Measurements from ENCODE around the gene POLR3E.

The POLR3E gene

DNA sequence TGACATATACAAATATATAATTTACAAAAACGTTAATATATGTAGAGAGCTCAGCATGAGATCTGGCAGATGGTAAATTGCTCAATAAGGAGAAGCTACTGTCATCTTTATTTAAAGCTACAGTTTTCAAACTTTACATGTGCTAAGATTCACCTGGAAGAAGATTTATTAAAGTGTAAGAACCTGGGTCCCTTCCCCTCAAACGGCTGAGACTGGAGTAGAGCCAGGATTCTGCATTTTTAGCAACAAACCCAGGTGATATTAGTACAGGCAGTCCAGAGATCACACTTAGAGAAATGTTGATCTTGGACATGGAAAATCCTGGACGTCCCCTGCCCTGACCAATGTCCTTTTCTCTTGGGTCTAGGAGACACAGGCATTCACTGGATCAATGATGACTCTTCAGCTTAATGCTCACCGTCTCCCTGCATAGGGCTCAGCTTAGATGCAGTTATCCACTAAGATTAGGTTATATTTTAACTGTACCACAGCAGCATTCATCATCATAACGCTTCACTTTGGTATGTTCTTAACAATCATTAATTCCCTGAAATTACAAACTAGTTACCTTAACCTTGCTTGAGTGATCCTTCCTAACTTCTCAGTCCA, 56.8 kb downstream of the POLR3E start:
- TF ChIP-seq, protein P1, sequence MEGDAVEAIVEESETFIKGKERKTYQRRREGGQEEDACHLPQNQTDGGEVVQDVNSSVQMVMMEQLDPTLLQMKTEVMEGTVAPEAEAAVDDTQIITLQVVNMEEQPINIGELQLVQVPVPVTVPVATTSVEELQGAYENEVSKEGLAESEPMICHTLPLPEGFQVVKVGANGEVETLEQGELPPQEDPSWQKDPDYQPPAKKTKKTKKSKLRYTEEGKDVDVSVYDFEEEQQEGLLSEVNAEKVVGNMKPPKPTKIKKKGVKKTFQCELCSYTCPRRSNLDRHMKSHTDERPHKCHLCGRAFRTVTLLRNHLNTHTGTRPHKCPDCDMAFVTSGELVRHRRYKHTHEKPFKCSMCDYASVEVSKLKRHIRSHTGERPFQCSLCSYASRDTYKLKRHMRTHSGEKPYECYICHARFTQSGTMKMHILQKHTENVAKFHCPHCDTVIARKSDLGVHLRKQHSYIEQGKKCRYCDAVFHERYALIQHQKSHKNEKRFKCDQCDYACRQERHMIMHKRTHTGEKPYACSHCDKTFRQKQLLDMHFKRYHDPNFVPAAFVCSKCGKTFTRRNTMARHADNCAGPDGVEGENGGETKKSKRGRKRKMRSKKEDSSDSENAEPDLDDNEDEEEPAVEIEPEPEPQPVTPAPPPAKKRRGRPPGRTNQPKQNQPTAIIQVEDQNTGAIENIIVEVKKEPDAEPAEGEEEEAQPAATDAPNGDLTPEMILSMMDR (IDR thresholded peaks at IDR 0.05; ENCODE audit: low read length, missing control alignments), result no peak
- DNase-seq (ENCODE audit: low read depth), result no peak
- no peak overlapping the region for H3K4me3 ChIP-seq (replicated peaks; ENCODE audit: low read depth, low read length)

DNA sequence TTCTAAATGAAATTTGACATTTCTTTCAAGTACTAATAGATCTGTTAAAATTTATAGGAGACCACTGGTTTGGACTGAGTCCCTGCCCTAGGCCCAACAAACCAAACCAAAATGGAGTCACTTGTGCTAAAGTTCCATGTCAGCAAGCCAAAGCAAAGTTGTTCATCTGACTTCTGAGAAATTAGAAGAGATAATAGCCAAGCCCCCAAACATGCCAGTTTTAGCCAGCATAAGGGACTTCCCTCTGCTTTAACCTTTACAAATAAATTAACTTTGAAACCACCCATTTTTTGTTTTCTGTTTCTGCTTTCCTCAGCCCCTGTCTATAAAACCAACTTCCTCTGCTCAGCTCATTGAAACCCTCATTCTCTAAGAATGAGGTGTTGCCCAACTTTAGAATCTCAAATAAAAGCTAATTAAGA, 58.3 kb downstream of the POLR3E start:
- H3K4me3 ChIP-seq (replicated peaks; ENCODE audit: low read depth, low read length), result no peak overlapping the region
- TF ChIP-seq, protein P1 (IDR thresholded peaks at IDR 0.05; ENCODE audit: low read length, missing control alignments), result no peak
- no peak for DNase-seq (ENCODE audit: low read depth)

DNA sequence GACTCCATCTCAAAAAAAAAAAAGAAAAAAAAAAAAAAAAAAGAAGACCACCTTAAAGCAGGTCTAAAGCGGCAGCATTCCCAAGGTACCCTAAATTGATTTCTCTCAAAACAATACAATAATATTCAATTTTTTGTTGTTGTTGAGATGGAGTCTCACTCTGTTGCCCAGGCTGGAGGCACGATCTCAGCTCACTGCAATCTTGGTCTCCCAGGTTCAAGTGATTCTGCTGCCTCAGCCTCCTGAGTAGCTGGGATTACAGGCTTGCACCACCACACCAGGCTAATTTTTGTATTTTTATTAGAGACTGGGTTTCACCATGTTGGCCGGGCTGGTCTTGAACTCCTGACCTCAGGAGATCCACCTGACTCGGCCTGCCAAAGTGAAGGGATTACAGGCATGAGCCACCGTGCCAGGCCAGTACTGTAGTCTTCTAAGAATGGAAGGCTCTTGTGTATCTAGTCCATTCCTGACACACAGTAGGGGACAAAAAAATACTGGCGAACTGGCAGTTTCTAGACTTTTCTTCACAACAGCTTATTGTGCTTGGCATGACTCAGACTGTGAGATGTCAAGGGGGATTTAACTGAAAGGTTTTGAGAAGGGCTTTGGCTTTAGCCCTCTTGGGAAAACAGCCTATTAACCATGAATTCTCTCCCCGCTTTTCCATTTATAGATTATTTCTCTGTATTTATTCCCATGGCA, 59.9 kb downstream of the POLR3E start:
- TF ChIP-seq, protein P1 (IDR thresholded peaks at IDR 0.05; ENCODE audit: low read length, missing control alignments), result no peak
- no peak for DNase-seq (ENCODE audit: low read depth)
- no peak overlapping the region for H3K4me3 ChIP-seq (replicated peaks; ENCODE audit: low read depth, low read length)

DNA sequence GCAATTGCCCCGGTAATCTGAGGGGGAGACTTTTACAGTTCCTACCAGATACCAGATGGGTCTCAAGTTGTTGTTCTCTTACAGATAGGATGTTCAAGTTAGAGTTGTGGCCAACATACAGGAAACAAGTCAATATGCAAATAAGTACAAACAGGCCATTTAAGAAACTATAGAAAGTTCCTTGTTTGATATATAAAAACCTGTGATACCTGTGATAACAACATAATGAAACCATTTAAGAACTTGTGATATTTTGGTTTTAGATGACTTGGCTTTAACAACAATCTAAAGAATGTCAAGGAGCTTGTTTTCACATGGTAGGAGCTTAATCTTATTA, 60.4 kb downstream of the POLR3E start:
- TF ChIP-seq, protein P1 (IDR thresholded peaks at IDR 0.05; ENCODE audit: low read length, missing control alignments), result no peak
- H3K4me3 ChIP-seq (replicated peaks; ENCODE audit: low read depth, low read length), result no peak overlapping the region
- DNase-seq (ENCODE audit: low read depth), result no peak

DNA sequence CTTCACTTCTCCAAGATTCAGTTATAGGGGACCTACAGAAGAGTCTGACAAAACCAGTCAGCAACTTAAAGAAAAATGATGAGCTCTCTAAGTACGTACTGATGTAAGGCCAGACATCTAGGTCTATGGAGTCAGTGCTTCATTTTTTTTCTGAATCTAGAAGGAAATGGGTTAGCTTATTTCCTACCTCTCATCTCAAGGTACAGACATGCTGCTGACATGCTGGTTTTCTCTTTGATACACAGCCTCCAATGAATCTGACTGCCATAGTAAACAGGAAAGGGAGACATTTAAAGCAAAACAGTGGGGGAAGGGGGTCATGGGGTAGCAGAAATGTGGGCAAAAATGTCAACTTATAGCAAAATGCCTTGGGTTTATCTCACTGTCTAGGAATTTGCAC, 60.8 kb downstream of the POLR3E start:
- DNase-seq (ENCODE audit: low read depth), result no peak
- TF ChIP-seq, protein P1 (IDR thresholded peaks at IDR 0.05; ENCODE audit: low read length, missing control alignments), result no peak
- no peak overlapping the region for H3K4me3 ChIP-seq (replicated peaks; ENCODE audit: low read depth, low read length)

DNA sequence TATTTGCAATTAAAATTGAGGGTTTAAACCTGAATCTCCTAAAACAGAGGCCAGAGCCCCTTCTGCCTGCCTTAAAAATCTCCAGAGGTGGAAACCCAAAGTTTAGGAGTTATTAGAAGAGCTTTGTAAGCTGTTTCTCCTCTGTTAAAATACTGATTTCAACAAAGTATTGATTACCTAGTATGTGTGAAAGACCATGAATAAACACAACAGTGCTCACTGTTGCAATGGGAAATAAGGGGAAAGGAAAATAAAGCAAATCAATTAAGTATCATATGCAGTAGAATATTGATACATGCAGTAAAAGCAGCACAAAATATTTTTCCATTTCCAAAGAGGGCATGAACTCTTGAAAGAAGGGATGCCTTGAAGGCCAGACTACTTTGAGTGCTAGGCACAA, 62.5 kb downstream of the POLR3E start:
- no peak overlapping the region for H3K4me3 ChIP-seq (replicated peaks; ENCODE audit: low read depth, low read length)
- DNase-seq (ENCODE audit: low read depth), result no peak
- TF ChIP-seq, protein P1 (IDR thresholded peaks at IDR 0.05; ENCODE audit: low read length, missing control alignments), result no peak

Measured in fibroblast of pulmonary artery (primary cell).